SU-DHL-6 (cell line): ENCODE measurements around the gene LMTK3.
"Not testable (repeated sequence)": the region's sequence is repeated elsewhere in the genome, so short reads cannot be mapped to it uniquely, and the experiment has no call there.

Source experiments
- H2AFZ ChIP-seq: fragments of 200-600 bp; sonication (generic); 2 replicates; pipeline ENCODE4 v1.6.1; 2014; ENCODE audit warnings: low read depth, mild to moderate bottlenecking, moderate library complexity, mixed read lengths, antibody characterized with exemption, low read length; ENCODE audit not compliant: severe bottlenecking
- H3F3A ChIP-seq: fragments of 200-600 bp; shearing (Covaris generic); 2 replicates; pipeline ENCODE4 v1.6.0; 2016; ENCODE audit warnings: antibody characterized with exemption, mild to moderate bottlenecking; ENCODE audit not compliant: insufficient read depth
- H3K27ac ChIP-seq: fragments of 200-600 bp; sonication (generic); 2 replicates; pipeline ENCODE4 v1.5.1; 2016; ENCODE audit warnings: low read depth, mild to moderate bottlenecking, low read length, moderate library complexity, mixed read lengths
- H3K27me3 ChIP-seq: fragments of 200-600 bp; sonication (generic), shearing (Covaris generic); 2 replicates; pipeline ENCODE4 v1.6.0; 2014; ENCODE audit warnings: mild to moderate bottlenecking, low read length
- H3K36me3 ChIP-seq: fragments of 200-600 bp; sonication (generic); 2 replicates; pipeline ENCODE4 v1.6.1; 2014; ENCODE audit warnings: mild to moderate bottlenecking, low read length, mixed read lengths
- H3K4me2 ChIP-seq: fragments of 300-600, 200-600 bp; shearing (Covaris generic), sonication (generic); 2 replicates; pipeline ENCODE4 v1.6.0; 2014; ENCODE audit warnings: low read length, low read depth, mild to moderate bottlenecking; ENCODE audit not compliant: poor library complexity, severe bottlenecking
- H3K4me3 ChIP-seq: fragments of 200-600 bp; sonication (generic); 2 replicates; pipeline ENCODE4 v1.5.1; 2014; ENCODE audit warnings: antibody characterized with exemption, low read length, mild to moderate bottlenecking, mixed read lengths; ENCODE audit not compliant: insufficient read depth, poor library complexity, severe bottlenecking
- H3K79me2 ChIP-seq: fragments of 200-600 bp; sonication (generic); 2 replicates; pipeline ENCODE4 v1.6.1; 2014; ENCODE audit warnings: mild to moderate bottlenecking, low read length, moderate library complexity; ENCODE audit not compliant: insufficient read depth
- H3K9ac ChIP-seq: fragments of 200-600 bp; sonication (generic); 2 replicates; pipeline ENCODE4 v1.7.0; 2014; ENCODE audit warnings: mild to moderate bottlenecking, low read length
- H3K9me2 ChIP-seq: fragments of 200-600 bp; sonication (generic); replicated peaks from 2 replicates; pipeline ENCODE4 v1.6.1; 2014; ENCODE audit warnings: low read length; ENCODE audit not compliant: insufficient read depth
- H3K9me3 ChIP-seq: fragments of 200-600 bp; sonication (generic); 2 replicates; pipeline ENCODE4 v1.6.1; 2014; ENCODE audit warnings: low read length, mixed read lengths; ENCODE audit not compliant: insufficient read depth
- H4K20me1 ChIP-seq: fragments of 200-600 bp; sonication (generic); 2 replicates; pipeline ENCODE4 v1.6.1; 2014; ENCODE audit warnings: low read depth, mild to moderate bottlenecking, antibody characterized with exemption, low read length, moderate library complexity, mixed read lengths
- EZH2phosphoT487 ChIP-seq: fragments of 200-600 bp; sonication (generic), shearing (Covaris generic); conservative IDR thresholded peaks from 2 replicates; pipeline ENCODE4 v1.6.1; 2018; ENCODE audit warnings: mild to moderate bottlenecking, antibody characterized with exemption, low read length, moderate library complexity, mixed read lengths
- TF ChIP-seq, protein P1 (sequence below): fragments of 200-600 bp; sonication (generic); IDR thresholded peaks from one replicate; pipeline ENCODE4 v1.5.1; 2017; ENCODE audit warnings: antibody characterized with exemption, mild to moderate bottlenecking, low read length, moderate library complexity; ENCODE audit not compliant: insufficient read depth, poor library complexity, severe bottlenecking

LMTK3 gene

DNA sequence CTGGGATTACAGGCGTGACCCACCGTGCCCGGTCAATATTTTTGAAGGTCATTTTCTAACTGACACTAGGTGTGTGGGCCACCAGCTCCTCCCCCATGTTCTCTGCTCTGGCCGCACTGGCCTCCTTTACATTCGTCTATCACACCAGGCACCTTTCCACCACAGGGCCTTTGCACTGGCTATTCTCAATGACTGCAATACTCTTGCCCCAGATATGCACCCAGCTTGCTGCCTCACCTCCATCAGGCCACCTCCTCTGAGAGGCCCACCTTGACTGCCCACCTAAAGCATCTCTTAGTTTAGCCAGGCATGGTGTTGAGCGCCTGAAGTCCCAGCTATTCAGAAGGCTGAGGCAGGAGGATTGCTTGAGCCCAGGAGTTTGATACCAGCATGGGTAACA is 30.2 kb upstream of the LMTK3 start:
- Histone ChIP-seq H3F3A (no peaks in the 10 kb centered on the region), H3K79me2 (no peaks in the 10 kb centered on the region), H3K9me3 (no peaks in the 10 kb centered on the region), H3K4me2 (no peak overlapping the region), H2AFZ (no peak overlapping the region), H3K36me3 (no peaks in the 10 kb centered on the region), H3K4me3 (no peak overlapping the region), H3K27ac (no peak overlapping the region), H4K20me1 (no peaks in the 10 kb centered on the region), H3K27me3 (no peaks in the 10 kb centered on the region), H3K9ac (no peak overlapping the region), H3K9me2 (no peaks in the 10 kb centered on the region)
- TF ChIP-seq EZH2phosphoT487: no peak
- TF ChIP-seq, protein P1, sequence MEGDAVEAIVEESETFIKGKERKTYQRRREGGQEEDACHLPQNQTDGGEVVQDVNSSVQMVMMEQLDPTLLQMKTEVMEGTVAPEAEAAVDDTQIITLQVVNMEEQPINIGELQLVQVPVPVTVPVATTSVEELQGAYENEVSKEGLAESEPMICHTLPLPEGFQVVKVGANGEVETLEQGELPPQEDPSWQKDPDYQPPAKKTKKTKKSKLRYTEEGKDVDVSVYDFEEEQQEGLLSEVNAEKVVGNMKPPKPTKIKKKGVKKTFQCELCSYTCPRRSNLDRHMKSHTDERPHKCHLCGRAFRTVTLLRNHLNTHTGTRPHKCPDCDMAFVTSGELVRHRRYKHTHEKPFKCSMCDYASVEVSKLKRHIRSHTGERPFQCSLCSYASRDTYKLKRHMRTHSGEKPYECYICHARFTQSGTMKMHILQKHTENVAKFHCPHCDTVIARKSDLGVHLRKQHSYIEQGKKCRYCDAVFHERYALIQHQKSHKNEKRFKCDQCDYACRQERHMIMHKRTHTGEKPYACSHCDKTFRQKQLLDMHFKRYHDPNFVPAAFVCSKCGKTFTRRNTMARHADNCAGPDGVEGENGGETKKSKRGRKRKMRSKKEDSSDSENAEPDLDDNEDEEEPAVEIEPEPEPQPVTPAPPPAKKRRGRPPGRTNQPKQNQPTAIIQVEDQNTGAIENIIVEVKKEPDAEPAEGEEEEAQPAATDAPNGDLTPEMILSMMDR: no peak

DNA sequence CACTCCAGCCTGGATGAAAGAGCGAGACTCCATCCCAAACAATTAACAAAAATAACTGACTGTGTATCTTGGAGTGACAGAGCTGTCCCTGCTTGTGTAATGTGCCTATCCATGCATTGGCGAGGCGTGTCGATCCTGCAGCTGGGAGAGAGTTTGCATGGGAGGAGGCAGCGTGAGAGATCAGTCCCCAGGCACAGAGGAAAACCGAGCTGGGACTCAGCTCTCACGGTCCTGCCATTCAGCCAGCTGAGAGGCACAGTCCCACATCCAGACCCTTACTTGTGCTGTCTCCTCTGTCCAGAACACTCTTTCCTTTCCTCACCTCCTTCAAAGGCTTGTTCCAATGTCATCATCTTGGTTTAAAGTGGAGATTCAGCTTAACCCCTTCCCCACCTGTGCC is 28.5 kb upstream of the LMTK3 start:
- no peak overlapping the region for H2AFZ ChIP-seq

GRCh38 chr19:48539503-48540096 is 28.0 kb upstream of the LMTK3 start:
- H3K36me3 ChIP-seq: no peaks in the 10 kb centered on the region
- no peaks in the 10 kb centered on the region for H3K9me3 ChIP-seq
- H3K9me2 ChIP-seq: no peaks in the 10 kb centered on the region
- no peak overlapping the region for H3K27ac ChIP-seq
- no peaks in the 10 kb centered on the region for H3F3A ChIP-seq
- H3K27me3 ChIP-seq: no peaks in the 10 kb centered on the region
- no peaks in the 10 kb centered on the region for H4K20me1 ChIP-seq
- H3K4me2 ChIP-seq: no peak overlapping the region
- H2AFZ ChIP-seq: no peak overlapping the region
- no peak overlapping the region for H3K9ac ChIP-seq
- H3K4me3 ChIP-seq: no peak overlapping the region
- H3K79me2 ChIP-seq: no peaks in the 10 kb centered on the region
- TF ChIP-seq EZH2phosphoT487: no peak
- TF ChIP-seq, protein P1: no peak

More for the DNA sequence above, 28.5 kb upstream of the LMTK3 start:
- H3K4me3 ChIP-seq: no peak overlapping the region
- no peak overlapping the region for H3K4me2 ChIP-seq
- no peaks in the 10 kb centered on the region for H4K20me1 ChIP-seq
- H3K9me3 ChIP-seq: no peaks in the 10 kb centered on the region
- H3K9me2 ChIP-seq: no peaks in the 10 kb centered on the region
- no peaks in the 10 kb centered on the region for H3K27me3 ChIP-seq
- H3K79me2 ChIP-seq: no peaks in the 10 kb centered on the region
- no peak overlapping the region for H3K27ac ChIP-seq
- no peaks in the 10 kb centered on the region for H3F3A ChIP-seq
- TF ChIP-seq EZH2phosphoT487: no peak
- TF ChIP-seq, protein P1: no peak
- no peak overlapping the region for H3K9ac ChIP-seq
- H3K36me3 ChIP-seq: no peaks in the 10 kb centered on the region

GRCh38 chr19:48538057-48538456 is 26.4 kb upstream of the LMTK3 start:
- H3F3A ChIP-seq, H3K4me2 ChIP-seq, H4K20me1 ChIP-seq, H3K36me3 ChIP-seq, H3K27ac ChIP-seq, H3K9me3 ChIP-seq, H3K9ac ChIP-seq, H3K4me3 ChIP-seq, H3K9me2 ChIP-seq, H3K27me3 ChIP-seq, H3K79me2 ChIP-seq, H2AFZ ChIP-seq: not testable (repeated sequence)
